Adrenal gland (tissue), 12 donors: ENCODE results near the gene ST8SIA1. TPM values are rescaled to one million over a fixed set of nuclear protein-coding genes. Genes with fewer than 3 reads are reported as not detected.

Experiments
- DNase-seq, 7 donors: peaks; one replicate each; pipeline ENCODE4 v3.0.0-alpha.2; 2019 to 2020
- H3K27ac ChIP-seq, 5 donors: fragments of 200-600 bp; sonication (generic) in 4 of 5; 1 replicate in 3 of 5; 2 replicates in 2 of 5; pipeline versions ENCODE4 v1.5.1 to v1.8.0; 2016 to 2020; ENCODE audit warnings: mild to moderate bottlenecking in 1 of 5
- H3K27me3 ChIP-seq: fragments of 200-600 bp; 2 replicates; pipeline ENCODE4 v1.8.0; 2021
- H3K36me3 ChIP-seq, 2 donors: fragments of 200-600 bp; replicated peaks in 1 of 2; 1 replicate in 1 of 2; 2 replicates in 1 of 2; pipeline versions ENCODE4 v1.5.1 to v1.8.0; 2018 to 2022
- H3K4me1 ChIP-seq, 2 donors: fragments of 200-600 bp; replicated peaks in 1 of 2; 1 replicate in 1 of 2; 2 replicates in 1 of 2; pipeline versions ENCODE4 v1.5.1 to v1.8.0; 2018 to 2021
- H3K4me3 ChIP-seq, 4 donors: fragments of 200-600 bp; sonication (generic) in 3 of 4; one replicate each; pipeline ENCODE4 v1.5.1; 2016 to 2018
- H3K9me3 ChIP-seq, 3 donors: fragments of 200-600 bp; sonication (generic) in 1 of 3; replicated peaks in 1 of 3; 1 replicate in 2 of 3; 2 replicates in 1 of 3; pipeline versions ENCODE4 v1.5.1 to v1.8.0; 2016 to 2021
- CTCF ChIP-seq, 6 experiments: fragments of 450-650 bp in 4 of 6; fragments of 200-600 bp in 2 of 6; sonication (generic) in 1 of 6; IDR thresholded peaks; 1 replicate in 5 of 6; 2 replicates in 1 of 6; pipeline versions ENCODE4 v1.5.1 to v1.8.0; 2016 to 2021; ENCODE audit warnings: antibody characterized with exemption in 6 of 6, mild to moderate bottlenecking in 2 of 6, moderate library complexity in 1 of 6
- POLR2A ChIP-seq, 2 donors: fragments of 450-650 bp; IDR thresholded peaks; one replicate each; pipeline ENCODE4 v1.6.1; 2017; ENCODE audit warnings: antibody characterized with exemption in 2 of 2, mild to moderate bottlenecking in 2 of 2, moderate library complexity in 1 of 2
- WGBS, 4 donors: extraction: QIAGEN DNeasy Blood & Tissue Kit in 2 of 4; methylation state at CpG; one replicate each; pipeline versions ENCODE4 v1.1.5 to v1.1.7; 2013 to 2017; 5-methylcytosine and 5-hydroxymethylcytosine counted together
- intact Hi-C, 2 donors: fragments of 100-400 bp; cut with DNase I; formaldehyde crosslinking; loops; one replicate each; pipeline versions ENCODE4 v1.14.1 to v1.15.0; 2022 to 2023
- polyA plus RNA-seq, 3 donors: library from polyadenylated mRNA; stranded (reverse); fragments of 200-250 nt in 2 of 3; fragments of 350-450 nt in 1 of 3; fragmentation: Illumina TruSeq in 1 of 3; extraction: RNeasy Lipid Tissue Mini Kit (QIAGEN cat#74804) in 1 of 3; gene quantifications; one replicate each; pipeline ENCODE4 v1.2.3, GENCODE V29; 2013 to 2014
- total RNA-seq, 9 donors: library from RNA; depleted of rRNA in 4 of 9; stranded (reverse); fragments of >200 nt in 4 of 9; fragments of 120-200 nt in 1 of 9; fragmentation: NEBNext Ultra II Directional in 1 of 9; extraction: Animal tissue kit (Norgen Biotek cat#: 25700) in 1 of 9; gene quantifications; one replicate each; pipeline versions ENCODE4 v1.1.0 to v1.2.4, GENCODE V29; 2013 to 2023
- donor health status: healthy with polysubstance abuse.
- donor health status: Bipolar disorder and iron deficiency.
- donor health status: DM: yes; HTN: yes; CAD: no.
- donor health status: DM: no; HTN: no; CAD: no.
- donor health status: DM: no; HTN: no; CAD: no.
- donor health status: DM: yes; HTN: yes; CAD: no.

ST8SIA1 gene
- total and polyA plus RNA-seq, 12 donors = 3.1 to 37.8 (median 11.8) TPM

GRCh38 chr12:22272335-22273151, 62.0 kb downstream of the ST8SIA1 start:
- H3K9me3 ChIP-seq = no peaks in the 10 kb centered on the region
- TF ChIP-seq POLR2A (IDR thresholded peaks at IDR 0.05) = no peak
- no peaks in the 10 kb centered on the region for H3K36me3 ChIP-seq
- peaks cover 4 to 19% of the 10 kb centered on the region in 2 donors for H3K4me1 ChIP-seq
- H3K4me3 ChIP-seq = no peak overlapping the region
- 78 to 85% (median 83%) methylated on average over 11 of the region's 11 CpGs for WGBS, 4 donors
- no peak for DNase-seq
- intact Hi-C loops = no loop called here
- no peak overlapping the region for H3K27ac ChIP-seq
- H3K27me3 ChIP-seq = no peaks in the 10 kb centered on the region

DNA sequence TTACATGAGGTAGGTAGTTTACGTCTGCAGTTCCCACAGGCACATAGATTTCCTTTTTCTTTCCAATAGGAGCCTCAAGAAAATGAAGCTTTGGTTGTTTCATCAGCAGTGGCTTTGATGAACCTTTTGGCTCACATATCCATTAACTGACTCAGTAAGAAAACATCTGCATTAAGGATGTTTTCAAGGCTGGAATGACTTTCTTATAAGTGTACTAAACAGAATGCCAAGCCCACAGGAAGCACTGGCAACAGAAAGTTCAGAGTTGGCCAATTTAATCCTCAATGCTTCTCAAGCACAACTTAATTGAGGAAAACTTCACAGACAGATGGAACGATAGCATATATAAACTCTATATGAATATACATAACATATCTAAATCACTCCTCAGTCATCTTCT, 63.5 kb downstream of the ST8SIA1 start:
- TF ChIP-seq POLR2A (IDR thresholded peaks at IDR 0.05) = no peak
- TF ChIP-seq CTCF (IDR thresholded peaks at IDR 0.05) = no peak
- no peak for DNase-seq
- Histone ChIP-seq H3K36me3 (no peaks in the 10 kb centered on the region), H3K27me3 (no peaks in the 10 kb centered on the region), H3K4me1 (peaks cover under 1 to 9% of the 10 kb centered on the region in 2 donors), H3K9me3 (no peaks in the 10 kb centered on the region), H3K4me3 (no peak overlapping the region), H3K27ac (no peak overlapping the region)
- intact Hi-C loops = no loop called here
- WGBS, 4 donors = 64 to 80% (median 70%) methylated on average over 2 of the region's 2 CpGs

- intact Hi-C loops = no loop called here
- no peaks in the 10 kb centered on the region for H3K4me1 ChIP-seq
- TF ChIP-seq POLR2A (IDR thresholded peaks at IDR 0.05) (no peak), CTCF (IDR thresholded peaks at IDR 0.05) (no peak)
- H3K27ac ChIP-seq = no peak overlapping the region
- H3K36me3 ChIP-seq = no peaks in the 10 kb centered on the region
- DNase-seq = no peak
- H3K27me3 ChIP-seq = no peaks in the 10 kb centered on the region
- H3K4me3 ChIP-seq = no peak overlapping the region
- H3K9me3 ChIP-seq = no peaks in the 10 kb centered on the region
Observed at GRCh38 chr12:22268973-22269372, 65.5 kb downstream of the ST8SIA1 start.

DNA sequence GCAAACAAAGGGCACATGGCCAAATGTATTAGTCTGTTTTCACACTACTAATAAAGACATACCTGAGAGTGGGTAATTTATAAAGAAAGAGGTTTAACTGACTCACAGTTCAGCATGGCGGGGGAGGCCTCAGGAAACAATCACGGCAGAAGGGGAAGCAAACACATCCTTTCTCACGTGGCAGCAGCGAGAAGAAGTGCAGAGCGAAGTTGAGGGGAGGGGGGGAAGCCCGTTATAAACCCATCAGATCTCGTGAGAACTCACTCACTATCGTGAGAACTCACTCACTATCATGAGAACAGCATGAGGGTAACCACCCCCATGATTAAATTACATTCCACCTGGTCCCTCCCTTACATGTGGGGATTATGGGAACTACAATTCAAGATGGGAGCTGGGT, 66.1 kb downstream of the ST8SIA1 start:
- Histone ChIP-seq H3K27me3 (no peaks in the 10 kb centered on the region), H3K9me3 (no peaks in the 10 kb centered on the region), H3K27ac (no peak overlapping the region), H3K36me3 (no peaks in the 10 kb centered on the region), H3K4me1 (no peaks in the 10 kb centered on the region), H3K4me3 (no peak overlapping the region)
- WGBS, 4 donors = 57 to 86% (median 71%) methylated on average over 8 of the region's 8 CpGs
- intact Hi-C loops = no loop called here
- TF ChIP-seq POLR2A (IDR thresholded peaks at IDR 0.05) = no peak
- no peak for TF ChIP-seq CTCF (IDR thresholded peaks at IDR 0.05)
- no peak for DNase-seq

- WGBS, 4 donors = 78 to 89% (median 82%) methylated on average over 5 of the region's 5 CpGs
- intact Hi-C loops = no loop called here
- no peaks in the 10 kb centered on the region for H3K9me3 ChIP-seq
Observed at GRCh38 chr12:22266101-22266500, 68.4 kb downstream of the ST8SIA1 start.

More at GRCh38 chr12:22266101-22266500, 68.4 kb downstream of the ST8SIA1 start:
- H3K4me1 ChIP-seq = peaks cover 0 to 6% of the 10 kb centered on the region in 2 donors
- H3K27ac ChIP-seq = no peak overlapping the region
- H3K36me3 ChIP-seq = no peaks in the 10 kb centered on the region
- H3K4me3 ChIP-seq = no peak overlapping the region
- no peak for TF ChIP-seq POLR2A (IDR thresholded peaks at IDR 0.05)
- no peak for TF ChIP-seq CTCF (IDR thresholded peaks at IDR 0.05)
- no peak for DNase-seq
- H3K27me3 ChIP-seq = no peaks in the 10 kb centered on the region
